PC-3 (cell line): Measurements from ENCODE around the gene TOPORS.

Experiments
- CTCF ChIP-seq: fragments of 300-600 bp; sonication (generic); conservative IDR thresholded peaks from 2 replicates; pipeline ENCODE4 v1.5.1; 2017; ENCODE audit warnings: antibody characterized with exemption, low read depth, mild to moderate bottlenecking, low read length
- EZH2 ChIP-seq: fragments of 300-600 bp; sonication (generic); IDR thresholded peaks from one replicate; pipeline ENCODE4 v1.6.1; 2017; ENCODE audit warnings: antibody characterized with exemption, mild to moderate bottlenecking, low read length; ENCODE audit not compliant: unreplicated experiment

- no peak for TF ChIP-seq CTCF
- no peak for TF ChIP-seq EZH2
Observed at GRCh38 chr9:32500768-32501167, 51.6 kb downstream of the TOPORS start.
